Upper lobe of left lung (tissue), 4 donors: ENCODE data around the gene CATSPER3.

Experiments
- CTCF ChIP-seq, 6 experiments: fragments of 450-650 bp in 4 of 6; fragments of 200-600 bp in 2 of 6; sonication (generic) in 2 of 6; IDR thresholded peaks; one replicate each; pipeline ENCODE4 v1.5.1; 2016 to 2019; ENCODE audit warnings: antibody characterized with exemption in 6 of 6
- POLR2A ChIP-seq, 4 donors: fragments of 450-650 bp; IDR thresholded peaks; one replicate each; pipeline ENCODE4 v1.5.1; 2016 to 2017; ENCODE audit warnings: antibody characterized with exemption in 4 of 4, mild to moderate bottlenecking in 2 of 4
- POLR2AphosphoS5 ChIP-seq, 2 donors: sonication (generic); formaldehyde crosslinking; IDR thresholded peaks; one replicate each; pipeline ENCODE4 v1.5.1; 2017; ENCODE audit warnings: antibody characterized with exemption in 2 of 2

DNA sequence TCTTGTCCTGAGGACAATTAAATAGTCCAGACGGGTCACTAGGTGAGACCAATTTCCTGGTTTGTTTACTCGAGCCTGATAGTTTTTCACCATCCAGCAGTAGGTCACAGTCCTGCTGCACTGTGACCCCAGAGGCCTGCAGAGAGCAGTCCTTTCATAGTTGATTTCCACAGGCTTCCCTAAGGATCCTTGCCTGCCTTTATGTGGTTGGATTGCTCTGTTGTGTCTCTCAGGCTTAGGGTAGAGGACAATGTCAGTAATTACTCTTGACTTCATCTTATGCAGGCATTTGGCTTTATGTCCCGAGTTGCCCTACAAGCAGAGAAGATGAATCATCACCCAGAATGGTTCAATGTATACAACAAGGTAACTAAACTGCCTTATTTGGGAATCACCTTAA lies 9.0 kb upstream of the CATSPER3 start:
- TF ChIP-seq CTCF (IDR thresholded peaks at IDR 0.05) (no peak), POLR2AphosphoS5 (IDR thresholded peaks at IDR 0.05) (no peak), POLR2A (IDR thresholded peaks at IDR 0.05) (no peak)
